BJ (cell line): ENCODE data around the gene PCDHGA9. TPM values are rescaled to one million over a fixed set of nuclear protein-coding genes. Genes with fewer than 3 reads are reported as not detected.
A peak's percentile ranks its signal among the peaks of the same experiment; 100 is the strongest.

ENCODE experiments used
- CTCF ChIA-PET: fragments of 350-600 bp; formaldehyde crosslinking; extraction: SDS; loops from one replicate; lab custom pipeline; 2021; ENCODE audit warnings: antibody characterized with exemption, inconsistent platforms; lab: Yijun Ruan, JAX
- POLR2A ChIA-PET: fragments of 300-600 bp; sonication (Branson Sonifier 250); formaldehyde crosslinking; extraction: SDS; loops from one replicate; lab custom pipeline; 2021; ENCODE audit warnings: antibody characterized with exemption; lab: Charles Lee
- DNase-seq: peaks from one replicate; pipeline ENCODE4 v3.0.0-alpha.2; 2011; ENCODE audit warnings: low read depth
- H3K27me3 ChIP-seq: 2 replicates; pipeline ENCODE4 v1.6.0; 2011; ENCODE audit warnings: low read length; ENCODE audit not compliant: control insufficient read depth, insufficient read depth
- H3K36me3 ChIP-seq: 2 replicates; pipeline ENCODE4 v1.5.1; 2011; ENCODE audit warnings: low read length; ENCODE audit not compliant: control insufficient read depth, insufficient read depth
- H3K4me3 ChIP-seq: 2 replicates; pipeline ENCODE4 v1.5.1; 2011; ENCODE audit warnings: low read depth, mild to moderate bottlenecking, control low read depth, low read length
- polyA plus RNA-seq: library from polyadenylated mRNA; depleted of rRNA; stranded (reverse); fragments of >200 nt; gene quantifications from 2 replicates; pipeline ENCODE4 v1.2.3, GENCODE V29; 2011
- TF ChIP-seq, protein P1 (sequence below): IDR thresholded peaks from 2 replicates; pipeline ENCODE4 v1.5.1; 2011; ENCODE audit warnings: low read depth, mild to moderate bottlenecking, control low read depth, inconsistent platforms, low read length, moderate library complexity; ENCODE audit not compliant: insufficient read depth

PCDHGA9 gene
- polyA plus RNA-seq, 1 experiment: 1.2 TPM

DNA sequence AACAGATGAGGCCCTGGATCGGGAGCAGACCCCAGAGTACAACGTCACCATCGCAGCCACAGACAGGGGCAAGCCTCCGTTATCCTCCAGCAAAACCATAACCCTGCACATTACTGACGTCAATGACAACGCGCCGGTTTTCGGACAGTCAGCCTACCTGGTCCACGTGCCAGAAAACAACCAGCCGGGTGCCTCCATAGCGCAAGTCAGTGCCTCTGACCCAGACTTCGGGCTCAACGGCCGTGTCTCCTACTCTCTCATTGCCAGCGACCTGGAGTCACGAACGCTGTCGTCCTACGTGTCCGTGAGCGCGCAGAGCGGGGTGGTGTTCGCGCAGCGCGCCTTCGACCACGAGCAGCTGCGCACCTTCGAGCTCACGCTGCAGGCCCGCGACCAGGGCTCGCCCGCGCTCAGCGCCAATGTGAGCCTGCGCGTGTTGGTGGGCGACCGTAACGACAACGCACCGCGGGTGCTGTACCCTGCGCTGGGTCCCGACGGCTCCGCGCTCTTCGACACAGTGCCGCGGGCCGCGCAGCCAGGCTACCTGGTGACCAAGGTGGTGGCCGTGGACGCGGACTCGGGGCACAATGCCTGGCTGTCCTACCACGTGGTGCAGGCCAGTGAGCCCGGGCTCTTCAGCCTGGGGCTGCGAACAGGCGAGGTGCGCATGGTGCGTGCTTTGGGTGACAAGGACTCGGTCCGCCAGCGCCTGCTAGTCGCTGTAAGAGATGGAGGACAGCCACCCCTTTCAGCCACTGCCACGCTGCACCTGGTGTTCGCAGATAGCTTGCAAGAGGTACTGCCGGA is 16.7 kb downstream of the PCDHGA9 start:
- POLR2A ChIA-PET: interaction anchor here (0.6 kb wide), 1 partner anchor 11 kb away, joined by 5 read pairs; the partner anchor contains the start of gene PCDHGA12
- Histone ChIP-seq H3K27me3 (no peaks in the 10 kb centered on the region), H3K36me3 (peaks cover 3% of the 10 kb centered on the region; the same call in 1 of the 2 replicates), H3K4me3 (no peak overlapping the region)
- CTCF ChIA-PET: interaction anchor here (0.6 to 7.6 kb wide), 6 partner anchors 39 to 144 kb away, joined by 3 to 112 read pairs (median 12); no protein-coding TSS in a partner anchor
- TF ChIP-seq, protein P1, sequence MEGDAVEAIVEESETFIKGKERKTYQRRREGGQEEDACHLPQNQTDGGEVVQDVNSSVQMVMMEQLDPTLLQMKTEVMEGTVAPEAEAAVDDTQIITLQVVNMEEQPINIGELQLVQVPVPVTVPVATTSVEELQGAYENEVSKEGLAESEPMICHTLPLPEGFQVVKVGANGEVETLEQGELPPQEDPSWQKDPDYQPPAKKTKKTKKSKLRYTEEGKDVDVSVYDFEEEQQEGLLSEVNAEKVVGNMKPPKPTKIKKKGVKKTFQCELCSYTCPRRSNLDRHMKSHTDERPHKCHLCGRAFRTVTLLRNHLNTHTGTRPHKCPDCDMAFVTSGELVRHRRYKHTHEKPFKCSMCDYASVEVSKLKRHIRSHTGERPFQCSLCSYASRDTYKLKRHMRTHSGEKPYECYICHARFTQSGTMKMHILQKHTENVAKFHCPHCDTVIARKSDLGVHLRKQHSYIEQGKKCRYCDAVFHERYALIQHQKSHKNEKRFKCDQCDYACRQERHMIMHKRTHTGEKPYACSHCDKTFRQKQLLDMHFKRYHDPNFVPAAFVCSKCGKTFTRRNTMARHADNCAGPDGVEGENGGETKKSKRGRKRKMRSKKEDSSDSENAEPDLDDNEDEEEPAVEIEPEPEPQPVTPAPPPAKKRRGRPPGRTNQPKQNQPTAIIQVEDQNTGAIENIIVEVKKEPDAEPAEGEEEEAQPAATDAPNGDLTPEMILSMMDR: no peak
- DNase-seq: no peak

GRCh38 chr5:141420855-141421488 is 18.4 kb downstream of the PCDHGA9 start, which contains the start of gene PCDHGA11:
TSS of gene PCDHGA11 (plus strand) at chr5:141421051. CDS start at chr5:141421228, 177 bp downstream.
- no peaks in the 10 kb centered on the region for H3K27me3 ChIP-seq

DNA sequence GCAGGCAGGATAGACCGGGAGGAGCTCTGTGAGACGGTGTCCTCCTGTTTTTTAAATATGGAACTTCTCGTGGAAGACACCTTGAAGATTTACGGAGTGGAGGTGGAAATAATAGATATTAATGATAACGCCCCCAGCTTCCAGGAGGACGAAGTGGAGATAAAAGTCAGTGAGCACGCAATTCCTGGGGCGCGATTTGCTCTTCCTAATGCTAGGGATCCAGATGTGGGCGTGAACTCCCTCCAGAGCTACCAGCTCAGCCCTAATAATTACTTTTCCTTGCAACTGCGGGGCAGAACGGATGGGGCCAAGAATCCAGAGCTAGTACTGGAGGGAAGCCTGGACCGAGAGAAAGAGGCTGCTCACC is 18.9 kb downstream of the PCDHGA9 start:
- no peak for DNase-seq
- H3K27me3 ChIP-seq: no peaks in the 10 kb centered on the region
- peaks cover 3% of the 10 kb centered on the region; the same call in 1 of the 2 replicates for H3K36me3 ChIP-seq
- ChIA-PET POLR2A (no interaction called here), CTCF (interaction anchor here (0.7 to 7.6 kb wide), 30 partner anchors 9 to 145 kb away, joined by 3 to 112 read pairs (median 4); partner anchors contain the start of genes PCDHGA10, PCDHGA12, PCDHGA5 and PCDHGA8)
- TF ChIP-seq, protein P1: no peak
- peak overlapping the region; percentile 47 for H3K4me3 ChIP-seq

More at GRCh38 chr5:141420855-141421488, 18.4 kb downstream of the PCDHGA9 start, which contains the start of gene PCDHGA11:
- ChIA-PET POLR2A (no interaction called here), CTCF (interaction anchor here (0.7 to 7.6 kb wide), 32 partner anchors 8 to 212 kb away, joined by 3 to 112 read pairs (median 4); partner anchors contain the start of genes PCDHGA10, PCDHGA12, PCDHGA5 and PCDHGA8)
- Histone ChIP-seq H3K4me3 (peak within 1 kb of the TSS; percentile 47), H3K36me3 (peaks cover 3% of the 10 kb centered on the region; the same call in 1 of the 2 replicates)
- DNase-seq: no peak
- TF ChIP-seq, protein P1: peak; percentile 58

DNA sequence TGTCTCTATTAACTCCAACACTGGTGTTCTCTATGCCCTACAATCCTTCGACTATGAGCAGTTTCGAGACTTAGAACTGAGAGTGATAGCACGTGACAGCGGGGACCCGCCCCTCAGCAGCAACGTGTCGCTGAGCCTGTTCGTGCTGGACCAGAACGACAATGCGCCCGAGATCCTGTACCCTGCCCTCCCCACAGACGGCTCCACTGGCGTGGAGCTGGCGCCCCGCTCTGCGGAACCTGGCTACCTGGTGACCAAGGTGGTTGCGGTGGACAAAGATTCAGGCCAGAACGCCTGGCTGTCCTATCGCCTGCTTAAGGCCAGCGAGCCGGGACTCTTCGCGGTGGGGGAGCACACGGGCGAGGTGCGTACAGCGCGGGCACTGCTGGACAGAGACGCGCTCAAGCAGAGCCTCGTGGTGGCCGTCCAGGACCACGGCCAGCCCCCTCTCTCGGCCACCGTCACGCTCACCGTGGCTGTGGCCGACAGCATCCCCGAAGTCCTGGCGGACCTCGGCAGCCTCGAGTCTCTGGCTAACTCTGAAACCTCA is 20.2 kb downstream of the PCDHGA9 start:
- POLR2A ChIA-PET: no interaction called here
- Histone ChIP-seq H3K4me3 (no peak overlapping the region), H3K36me3 (peaks cover 3% of the 10 kb centered on the region), H3K27me3 (no peaks in the 10 kb centered on the region)
- no peak for DNase-seq
- CTCF ChIA-PET: interaction anchor here (0.6 to 7.6 kb wide), 3 partner anchors 102 to 136 kb away, joined by 3 to 112 read pairs (median 6); no protein-coding TSS in a partner anchor
- TF ChIP-seq, protein P1: no peak
